ENCODE results near the gene GPSM1.
A peak's percentile ranks its signal among the peaks of the same experiment; 100 is the strongest.

The GPSM1 gene

GRCh38 chr9:136379891-136380290, 52.6 kb downstream of the GPSM1 start:
- no peak for DNase-seq

GRCh38 chr9:136380381-136380780, 53.0 kb downstream of the GPSM1 start:
- no peak for DNase-seq

GRCh38 chr9:136381311-136381710, 54.0 kb downstream of the GPSM1 start:
- DNase-seq, result no peak

- no peak for DNase-seq
Measured at GRCh38 chr9:136381966-136382513, 54.7 kb downstream of the GPSM1 start.

GRCh38 chr9:136383436-136383835, 56.1 kb downstream of the GPSM1 start:
- no peak for DNase-seq

- no peak for DNase-seq
Measured at GRCh38 chr9:136385015-136385414, 57.7 kb downstream of the GPSM1 start.

- no peak for DNase-seq
Measured at GRCh38 chr9:136386018-136386417, 58.7 kb downstream of the GPSM1 start.

- no peak for DNase-seq
Measured at GRCh38 chr9:136387217-136387616, 59.9 kb downstream of the GPSM1 start.

GRCh38 chr9:136389396-136389795, 62.1 kb downstream of the GPSM1 start:
- DNase-seq, result no peak

- DNase-seq, result no peak
Measured at GRCh38 chr9:136391737-136392537, 64.6 kb downstream of the GPSM1 start.

- DNase-seq, result no peak
Measured at GRCh38 chr9:136392538-136393449, 65.5 kb downstream of the GPSM1 start.

GRCh38 chr9:136393531-136393930, 66.2 kb downstream of the GPSM1 start:
- no peak for DNase-seq

- DNase-seq, result no peak
Measured at GRCh38 chr9:136394312-136395019, 67.1 kb downstream of the GPSM1 start.

GRCh38 chr9:136395020-136395340, 67.6 kb downstream of the GPSM1 start:
- DNase-seq, result no peak

- DNase-seq, result no peak
Measured at GRCh38 chr9:136395345-136396218, 68.2 kb downstream of the GPSM1 start.

GRCh38 chr9:136396219-136396515, 68.8 kb downstream of the GPSM1 start:
- no peak for DNase-seq

GRCh38 chr9:136397643-136398042, 70.3 kb downstream of the GPSM1 start:
- DNase-seq, result no peak

GRCh38 chr9:136398286-136398685, 70.9 kb downstream of the GPSM1 start:
- DNase-seq, result no peak

- DNase-seq, result peak; percentile 16
Measured at GRCh38 chr9:136399176-136400037, 72.1 kb downstream of the GPSM1 start.

- peak; percentile 90 for DNase-seq
Measured at GRCh38 chr9:136400038-136400834, 72.9 kb downstream of the GPSM1 start, which contains the start of gene SNAPC4. Gene SNAPC4 (minus strand): TSS chr9:136400170. CDS start chr9:136398428, 1,742 bp downstream.

Measured in NCI-H82 (cell line).